ELF-1 (cell line): ENCODE data around the gene CDR2L.
"Not testable (repeated sequence)": the region's sequence is repeated elsewhere in the genome, so short reads cannot be mapped to it uniquely, and the experiment has no call there.

ENCODE experiments used
- DNase-seq: peaks from one replicate; pipeline ENCODE4 v3.0.0-alpha.2; 2016; ENCODE audit warnings: low read depth, low spot score

CDR2L gene

GRCh38 chr17:75010683-75011400, 23.4 kb downstream of the CDR2L start:
- peak; percentile 76 for DNase-seq

GRCh38 chr17:75011401-75012095, 24.1 kb downstream of the CDR2L start:
- no peak for DNase-seq

- DNase-seq, result no peak
Measured at GRCh38 chr17:75012096-75012345, 24.6 kb downstream of the CDR2L start.

GRCh38 chr17:75012346-75013091, 25.1 kb downstream of the CDR2L start, which contains the start of gene MRPL58:
TSS of gene MRPL58 (plus strand) at chr17:75012670. CDS start at chr17:75012687, 17 bp downstream.
- peak; percentile 91 for DNase-seq

GRCh38 chr17:75013092-75013559, 25.7 kb downstream of the CDR2L start:
- DNase-seq, result no peak

- DNase-seq, result no peak
Measured at GRCh38 chr17:75019146-75019545, 31.7 kb downstream of the CDR2L start.

GRCh38 chr17:75019710-75020109, 32.3 kb downstream of the CDR2L start:
- no peak for DNase-seq

GRCh38 chr17:75020331-75021110, 33.1 kb downstream of the CDR2L start:
- DNase-seq, result peak; percentile 33

- DNase-seq, result no peak
Measured at GRCh38 chr17:75024686-75025397, 37.4 kb downstream of the CDR2L start.

- DNase-seq, result not testable (repeated sequence)
Measured at GRCh38 chr17:75025398-75025734, 37.9 kb downstream of the CDR2L start.

- not testable (repeated sequence) for DNase-seq
Measured at GRCh38 chr17:75026650-75027049, 39.2 kb downstream of the CDR2L start.

GRCh38 chr17:75030161-75030560, 42.7 kb downstream of the CDR2L start:
- DNase-seq, result no peak

- no peak for DNase-seq
Measured at GRCh38 chr17:75031972-75032719, 44.7 kb downstream of the CDR2L start.

GRCh38 chr17:75032720-75033280, 45.4 kb downstream of the CDR2L start:
- no peak for DNase-seq

GRCh38 chr17:75033346-75034235, 46.2 kb downstream of the CDR2L start:
- peak; percentile 98 for DNase-seq

- peak; percentile 98 for DNase-seq
Measured at GRCh38 chr17:75034236-75034908, 46.9 kb downstream of the CDR2L start.

- peak; percentile 84 for DNase-seq
Measured at GRCh38 chr17:75036643-75037268, 49.3 kb downstream of the CDR2L start.

GRCh38 chr17:75039238-75039637, 51.8 kb downstream of the CDR2L start:
- DNase-seq, result no peak
